Endothelial cell of umbilical vein (primary cell): ENCODE results near the gene WNT10A. TPM values are rescaled to one million over a fixed set of nuclear protein-coding genes. Genes with fewer than 3 reads are reported as not detected.
A peak's percentile ranks its signal among the peaks of the same experiment; 100 is the strongest.

Experiments
- BruUV-seq: library from RNA; stranded (reverse); fragments of 400-500 nt; replicated peaks from 2 replicates; lab custom pipeline; 2021; lab: Mats Ljungman, UMichigan
- CTCF ChIA-PET: fragments of 300-600, 350-600 bp; sonication (Branson Sonifier 250); formaldehyde crosslinking; loops from one replicate; lab custom pipeline; 2021; ENCODE audit warnings: antibody characterized with exemption, inconsistent platforms; lab: Charles Lee
- POLR2A ChIA-PET: fragments of 300-600, 350-600 bp; sonication (Branson Sonifier 250); formaldehyde crosslinking; loops from one replicate; lab custom pipeline; 2021; ENCODE audit warnings: antibody characterized with exemption, inconsistent platforms; lab: Charles Lee
- DNase-seq: peaks from one replicate; pipeline ENCODE4 v3.0.0-alpha.2; 2011; ENCODE audit warnings: low read depth, low spot score
- FAIRE-seq: peaks from 2 replicates; lab custom pipeline; 2011; peaks lifted over from hg19 to GRCh38; lab: Jason Lieb, UNC
- H2AFZ ChIP-seq: 2 replicates; pipeline ENCODE4 v1.6.0; 2012; ENCODE audit warnings: low read depth, low read length, control low read depth, inconsistent platforms
- H3K27ac ChIP-seq: 2 replicates; pipeline ENCODE4 v1.5.1; 2011; ENCODE audit warnings: low read depth, mild to moderate bottlenecking, control low read depth, low read length, moderate library complexity; ENCODE audit not compliant: insufficient read depth
- H3K27me3 ChIP-seq, 2 experiments: 2 replicates each; pipeline versions ENCODE4 v1.6.0 to v1.6.1; 2011; ENCODE audit warnings: low read length in 2 of 2, mixed read lengths in 1 of 2; ENCODE audit not compliant: control insufficient read depth in 2 of 2, insufficient read depth in 2 of 2
- H3K36me3 ChIP-seq, 2 experiments: 2 replicates in 1 of 2; 3 replicates in 1 of 2; pipeline ENCODE4 v1.5.1; 2011; ENCODE audit warnings: low read length in 2 of 2, mild to moderate bottlenecking in 1 of 2, moderate library complexity in 1 of 2; ENCODE audit not compliant: control insufficient read depth in 2 of 2, insufficient read depth in 2 of 2; ENCODE audit errors: extremely low read depth in 1 of 2
- H3K4me1 ChIP-seq: 3 replicates; pipeline ENCODE4 v1.5.1; 2011; ENCODE audit warnings: mild to moderate bottlenecking, low read length; ENCODE audit not compliant: control insufficient read depth, insufficient read depth; ENCODE audit errors: extremely low read depth
- H3K4me2 ChIP-seq: 2 replicates; pipeline ENCODE4 v1.6.1; 2011; ENCODE audit warnings: low read length, control low read depth, mixed read lengths; ENCODE audit not compliant: insufficient read depth
- H3K4me3 ChIP-seq, 3 experiments: fragments of 200-600 bp in 1 of 3; sonication (generic), shearing (Covaris generic) in 1 of 3; replicated peaks in 1 of 3; 2 replicates each; pipeline ENCODE4 v1.5.1; 2011 to 2016; ENCODE audit warnings: control low read depth in 3 of 3, low read length in 3 of 3, mild to moderate bottlenecking in 2 of 3, inconsistent platforms in 1 of 3, low read depth in 1 of 3, moderate library complexity in 1 of 3; ENCODE audit not compliant: insufficient read depth in 1 of 3
- H3K79me2 ChIP-seq: 2 replicates; pipeline ENCODE4 v1.6.0; 2012; ENCODE audit warnings: low read length, inconsistent platforms; ENCODE audit not compliant: control insufficient read depth, insufficient read depth
- H3K9ac ChIP-seq: replicated peaks from 2 replicates; pipeline ENCODE3; 2011; ENCODE audit warnings: low read length, control low read depth; ENCODE audit not compliant: insufficient read depth; ENCODE audit errors: extremely low read depth
- H3K9me1 ChIP-seq: replicated peaks from 3 replicates; pipeline ENCODE4 v1.6.0; 2011; ENCODE audit warnings: mild to moderate bottlenecking, low read length; ENCODE audit not compliant: control insufficient read depth, insufficient read depth; ENCODE audit errors: extremely low read depth
- H3K9me3 ChIP-seq: replicated peaks from 2 replicates; pipeline ENCODE4 v1.5.1; 2012; ENCODE audit warnings: low read length, inconsistent platforms; ENCODE audit not compliant: control insufficient read depth, insufficient read depth
- H4K20me1 ChIP-seq: replicated peaks from 2 replicates; pipeline ENCODE3; 2011; ENCODE audit warnings: mild to moderate bottlenecking, low read length; ENCODE audit not compliant: control insufficient read depth, insufficient read depth; ENCODE audit errors: extremely low read depth
- EZH2 ChIP-seq: IDR thresholded peaks from 2 replicates; pipeline ENCODE4 v1.6.1; 2012; ENCODE audit warnings: borderline replicate concordance, low read depth, mild to moderate bottlenecking, moderate library complexity, low read length, inconsistent platforms; ENCODE audit not compliant: severe bottlenecking
- JUN ChIP-seq: IDR thresholded peaks from 2 replicates; pipeline ENCODE4 v1.6.1; 2011; ENCODE audit warnings: borderline replicate concordance, low read depth; ENCODE audit not compliant: insufficient read length, insufficient read depth
- MYC ChIP-seq: IDR thresholded peaks from one replicate; pipeline ENCODE4 v1.6.1; 2011; ENCODE audit warnings: mild to moderate bottlenecking, low read depth, low read length
- POLR2A ChIP-seq: IDR thresholded peaks from 2 replicates; pipeline ENCODE4 v1.6.1; 2012; ENCODE audit warnings: low read depth, mild to moderate bottlenecking, control low read depth, low read length
- dilution Hi-C: fragments of 300-500 bp; cut with MboI; formaldehyde crosslinking; loops from one replicate; pipeline ENCODE4 v1.15.0; 2019; ENCODE audit warnings: low sequenced_read_pairs; ENCODE audit not compliant: extremely low pct_ligation_motif_present
- intact Hi-C: fragments of 100-400 bp; cut with micrococcal nuclease; formaldehyde crosslinking; loops from one replicate; pipeline ENCODE4 v1.10.0; 2022
- polyA plus RNA-seq, 4 experiments: library from polyadenylated mRNA; depleted of rRNA in 3 of 4; stranded (reverse) in 3 of 4; unstranded in 1 of 4; fragments of >200 nt; gene quantifications; 2 replicates each; pipeline versions ENCODE4 v1.2.1 to v1.2.3, GENCODE V29; 2011 to 2012; ENCODE audit warnings: missing spikeins in 1 of 4
- total RNA-seq: library from RNA; stranded (reverse); gene quantifications from 2 replicates; pipeline ENCODE4 v1.2.3, GENCODE V29; 2021

Gene WNT10A
- total and polyA plus RNA-seq, 2 donors (not counting 3 experiments of a cell fraction or from before 2014, with no cell fraction given) = not detected

GRCh38 chr2:218859988-218860831, 20.4 kb upstream of the WNT10A start:
- no peak overlapping the region for H3K4me2 ChIP-seq
- no peaks in the 10 kb centered on the region for H3K79me2 ChIP-seq
- H4K20me1 ChIP-seq = no peaks in the 10 kb centered on the region
- H3K27me3 ChIP-seq = peaks cover 60 to 63% of the 10 kb centered on the region in 2 experiments
- DNase-seq (no peak), FAIRE-seq (no peak)
- no peaks in the 10 kb centered on the region for H3K9me3 ChIP-seq
- no peak overlapping the region for H3K9ac ChIP-seq
- no peaks in the 10 kb centered on the region for H3K4me1 ChIP-seq
- H3K9me1 ChIP-seq = no peaks in the 10 kb centered on the region
- intact Hi-C loops = no loop called here
- H2AFZ ChIP-seq = no peak overlapping the region
- BruUV-seq = no TSS peak
- no peak overlapping the region for H3K27ac ChIP-seq
- CTCF ChIA-PET = interaction anchor here (0.6 to 1.5 kb wide), 5 partner anchors 12 to 398 kb away, joined by 3 to 12 read pairs (median 6); no protein-coding TSS in a partner anchor
- dilution Hi-C loops = no loop called here
- H3K4me3 ChIP-seq = no peak overlapping the region
- POLR2A ChIA-PET = no interaction called here
- TF ChIP-seq MYC (no peak), JUN (no peak), EZH2 (peak; percentile 89)
- H3K36me3 ChIP-seq = no peaks in the 10 kb centered on the region

GRCh38 chr2:218860950-218861381, 19.7 kb upstream of the WNT10A start:
- no peak overlapping the region for H3K4me2 ChIP-seq
- TF ChIP-seq POLR2A = no peak
- peak; percentile 33 for TF ChIP-seq EZH2
- H3K9me1 ChIP-seq = no peaks in the 10 kb centered on the region
- no peaks in the 10 kb centered on the region for H4K20me1 ChIP-seq
- CTCF ChIA-PET = interaction anchor here (1.2 to 1.5 kb wide), 4 partner anchors 13 to 37 kb away, joined by 5 to 12 read pairs (median 6); no protein-coding TSS in a partner anchor
- FAIRE-seq = peak; percentile 64
- DNase-seq = peak; percentile 22
- no peak overlapping the region for H3K27ac ChIP-seq
- peaks cover 54 to 56% of the 10 kb centered on the region in 2 experiments for H3K27me3 ChIP-seq
- no peak overlapping the region for H3K9ac ChIP-seq
- no peak overlapping the region for H3K4me3 ChIP-seq
- H3K36me3 ChIP-seq = no peaks in the 10 kb centered on the region
- dilution Hi-C loops = no loop called here
- H2AFZ ChIP-seq = no peak overlapping the region
- BruUV-seq = no TSS peak
- no peaks in the 10 kb centered on the region for H3K9me3 ChIP-seq
- intact Hi-C loops = no loop called here
- no peaks in the 10 kb centered on the region for H3K79me2 ChIP-seq
- no peaks in the 10 kb centered on the region for H3K4me1 ChIP-seq
- POLR2A ChIA-PET = no interaction called here
